ENCODE measurements around the gene SLC40A1. TPM values are rescaled to one million over a fixed set of nuclear protein-coding genes. Genes with fewer than 3 reads are reported as not detected.

The SLC40A1 gene
- total RNA-seq, 3 donors from 2014 or later = 95.4 to 212 (median 155) TPM

DNA sequence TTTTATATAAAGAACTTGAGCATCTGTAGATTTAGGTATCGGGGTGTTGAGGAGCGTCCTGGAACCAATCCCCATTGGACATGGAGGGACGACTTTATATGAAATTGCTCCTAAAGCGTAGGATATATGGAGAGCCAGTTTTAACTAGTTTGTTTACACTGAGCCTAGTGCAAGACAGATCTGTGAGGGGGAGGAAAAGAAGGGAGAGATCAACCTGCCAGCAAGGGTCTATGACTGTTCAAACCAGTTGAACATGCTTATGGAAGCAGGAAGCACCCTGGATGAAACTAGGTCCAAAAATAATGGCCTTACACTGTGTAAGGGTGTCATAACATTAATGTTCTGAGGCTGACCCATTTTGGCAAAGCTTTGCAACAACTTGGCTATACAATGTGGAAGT, 34.0 kb upstream of the SLC40A1 start:
- no peak for ATAC-seq
- TF ChIP-seq, protein P1, sequence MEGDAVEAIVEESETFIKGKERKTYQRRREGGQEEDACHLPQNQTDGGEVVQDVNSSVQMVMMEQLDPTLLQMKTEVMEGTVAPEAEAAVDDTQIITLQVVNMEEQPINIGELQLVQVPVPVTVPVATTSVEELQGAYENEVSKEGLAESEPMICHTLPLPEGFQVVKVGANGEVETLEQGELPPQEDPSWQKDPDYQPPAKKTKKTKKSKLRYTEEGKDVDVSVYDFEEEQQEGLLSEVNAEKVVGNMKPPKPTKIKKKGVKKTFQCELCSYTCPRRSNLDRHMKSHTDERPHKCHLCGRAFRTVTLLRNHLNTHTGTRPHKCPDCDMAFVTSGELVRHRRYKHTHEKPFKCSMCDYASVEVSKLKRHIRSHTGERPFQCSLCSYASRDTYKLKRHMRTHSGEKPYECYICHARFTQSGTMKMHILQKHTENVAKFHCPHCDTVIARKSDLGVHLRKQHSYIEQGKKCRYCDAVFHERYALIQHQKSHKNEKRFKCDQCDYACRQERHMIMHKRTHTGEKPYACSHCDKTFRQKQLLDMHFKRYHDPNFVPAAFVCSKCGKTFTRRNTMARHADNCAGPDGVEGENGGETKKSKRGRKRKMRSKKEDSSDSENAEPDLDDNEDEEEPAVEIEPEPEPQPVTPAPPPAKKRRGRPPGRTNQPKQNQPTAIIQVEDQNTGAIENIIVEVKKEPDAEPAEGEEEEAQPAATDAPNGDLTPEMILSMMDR (IDR thresholded peaks at IDR 0.05) = no peak
- intact Hi-C loops (cut with DNase I, micrococcal nuclease) = no loop called here
- no peaks in the 10 kb centered on the region for H3K4me1 ChIP-seq (ENCODE audit: low read depth)
- H3K9me3 ChIP-seq = no peaks in the 10 kb centered on the region
- no peaks in the 10 kb centered on the region for H3K36me3 ChIP-seq (ENCODE audit: low read depth)
- no peak overlapping the region for H3K4me3 ChIP-seq
- no peak for DNase-seq

DNA sequence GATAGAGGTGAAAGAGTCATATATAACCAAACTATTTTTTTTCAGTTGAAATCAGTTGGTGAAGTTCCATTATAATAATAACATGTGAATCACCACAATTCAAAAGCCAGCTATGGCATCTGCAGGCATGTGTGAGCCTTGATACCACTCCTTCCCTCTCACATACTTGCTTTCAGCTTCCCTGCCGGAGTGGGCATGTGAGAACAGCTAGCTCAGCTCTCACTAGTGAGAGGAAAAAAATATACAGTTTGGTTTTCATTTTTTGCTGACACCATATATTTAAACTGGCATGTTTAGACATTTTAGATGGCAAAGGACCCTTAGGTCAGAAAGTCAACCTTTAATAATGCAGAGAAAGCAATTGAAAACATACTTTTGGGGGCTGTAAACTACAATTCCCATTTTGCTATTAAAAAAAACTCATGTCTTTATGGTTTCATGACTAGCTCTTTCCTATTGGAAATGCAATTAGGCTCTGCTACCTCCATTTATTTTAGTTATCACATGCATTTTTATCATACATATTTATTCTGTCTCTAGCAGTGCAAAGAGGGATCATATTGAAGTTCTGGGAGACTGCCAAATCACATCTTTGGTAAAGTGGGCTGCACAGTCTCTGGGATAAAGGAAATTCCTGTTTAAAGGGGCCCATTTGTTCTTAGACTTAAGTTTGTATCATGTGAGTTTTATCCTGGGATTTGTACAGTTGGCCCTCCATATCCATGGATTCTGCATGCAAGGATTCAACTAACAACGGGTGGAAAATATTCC, 33.2 kb upstream of the SLC40A1 start:
- no peak for ATAC-seq

DNA sequence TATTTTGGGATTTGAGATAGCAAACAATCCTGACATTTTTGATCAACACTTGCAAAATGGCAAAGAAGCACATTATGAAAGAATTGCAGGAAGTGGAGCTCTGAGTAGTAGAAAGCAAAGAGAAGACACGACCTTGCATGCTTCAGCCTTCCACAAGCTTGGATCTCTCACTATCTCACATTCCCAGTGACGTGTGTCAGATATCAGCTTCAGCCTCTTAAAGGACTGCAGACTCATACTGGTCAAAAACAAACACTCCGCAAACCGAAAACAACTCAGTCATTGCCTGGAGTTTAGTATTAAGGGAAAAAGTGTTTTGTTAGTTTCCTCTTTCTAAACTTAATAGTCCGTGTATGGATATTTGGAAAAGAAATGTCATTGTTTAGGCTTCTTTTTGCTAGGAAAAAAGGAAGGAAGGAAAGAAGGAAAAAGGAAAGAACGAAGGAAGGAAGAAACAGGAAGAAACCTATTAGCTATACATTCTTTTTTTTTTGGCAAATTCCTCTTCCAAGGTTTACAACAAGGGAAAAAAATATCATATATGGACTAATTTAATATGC, 32.6 kb upstream of the SLC40A1 start:
- TF ChIP-seq, protein P1 (IDR thresholded peaks at IDR 0.05) = no peak
- intact Hi-C loops (cut with DNase I, micrococcal nuclease) = no loop called here
- H3K9me3 ChIP-seq = no peaks in the 10 kb centered on the region
- ATAC-seq (no peak), DNase-seq (no peak)
- no peaks in the 10 kb centered on the region for H3K4me1 ChIP-seq (ENCODE audit: low read depth)
- no peak overlapping the region for H3K4me3 ChIP-seq
- H3K36me3 ChIP-seq (ENCODE audit: low read depth) = no peaks in the 10 kb centered on the region

More for the DNA sequence above, 33.2 kb upstream of the SLC40A1 start:
- Histone ChIP-seq H3K36me3 (ENCODE audit: low read depth) (no peaks in the 10 kb centered on the region), H3K9me3 (no peaks in the 10 kb centered on the region), H3K4me3 (no peak overlapping the region), H3K4me1 (ENCODE audit: low read depth) (no peaks in the 10 kb centered on the region)
- TF ChIP-seq, protein P1 (IDR thresholded peaks at IDR 0.05) = no peak
- no peak for DNase-seq
- intact Hi-C loops (cut with DNase I, micrococcal nuclease) = no loop called here

DNA sequence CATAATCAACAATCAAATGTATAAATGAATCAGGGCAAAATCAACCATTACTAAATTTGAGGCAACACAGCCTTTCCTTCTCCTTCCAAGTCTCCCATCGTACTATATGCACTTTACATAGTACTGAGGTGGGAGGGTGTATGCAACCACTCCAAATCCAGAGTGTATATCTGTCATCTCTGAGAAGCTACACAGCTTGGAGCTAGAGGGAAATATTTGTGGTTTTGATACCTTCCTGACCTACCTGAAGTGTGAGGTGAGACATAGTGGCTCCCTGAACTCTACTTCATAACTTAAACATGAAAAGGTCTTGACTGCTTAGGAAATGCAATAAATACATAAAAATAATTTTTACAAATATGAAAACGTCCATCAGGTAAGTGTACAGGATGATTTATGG, 30.1 kb upstream of the SLC40A1 start:
- Histone ChIP-seq H3K4me1 (ENCODE audit: low read depth) (no peaks in the 10 kb centered on the region), H3K36me3 (ENCODE audit: low read depth) (no peaks in the 10 kb centered on the region), H3K9me3 (no peaks in the 10 kb centered on the region), H3K4me3 (no peak overlapping the region)
- intact Hi-C loops (cut with DNase I, micrococcal nuclease) = no loop called here
- TF ChIP-seq, protein P1 (IDR thresholded peaks at IDR 0.05) = no peak
- ATAC-seq = no peak
- DNase-seq = no peak

DNA sequence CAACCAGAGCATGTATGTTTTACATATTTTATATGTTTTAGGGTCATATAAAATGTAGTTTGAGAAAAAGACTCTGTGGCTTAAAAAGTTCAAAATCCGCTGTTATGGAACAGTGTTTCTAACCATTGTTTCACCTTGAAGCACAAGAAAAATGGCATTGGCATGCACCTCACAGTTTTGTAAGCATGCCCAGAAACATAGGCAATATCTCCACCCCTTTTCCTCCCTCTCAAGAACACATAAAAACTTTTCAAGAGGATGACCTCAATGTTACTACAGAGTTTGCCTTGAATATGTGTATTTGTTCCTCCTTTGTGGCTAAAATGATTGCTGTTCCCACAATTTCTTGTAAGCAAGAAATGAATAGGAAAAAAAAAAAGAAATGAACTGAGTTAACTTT, 29.3 kb upstream of the SLC40A1 start:
- DNase-seq = no peak
- no peak for ATAC-seq
- H3K36me3 ChIP-seq (ENCODE audit: low read depth) = no peaks in the 10 kb centered on the region
- TF ChIP-seq, protein P1 (IDR thresholded peaks at IDR 0.05) = no peak
- no peaks in the 10 kb centered on the region for H3K4me1 ChIP-seq (ENCODE audit: low read depth)
- intact Hi-C loops (cut with DNase I, micrococcal nuclease) = no loop called here
- H3K9me3 ChIP-seq = no peaks in the 10 kb centered on the region
- no peak overlapping the region for H3K4me3 ChIP-seq

All from mucosa of descending colon (tissue), 3 donors.